A673 (cell line): ENCODE measurements around the gene NEIL3. TPM values are rescaled to one million over a fixed set of nuclear protein-coding genes. Genes with fewer than 3 reads are reported as not detected.

Experiments
- BruUV-seq: library from RNA; stranded (reverse); fragments of 400-500 nt; replicated peaks from 2 replicates; lab custom pipeline; 2021; lab: Mats Ljungman, UMichigan
- CTCF ChIA-PET: fragments of 300-600 bp; sonication (Branson Sonifier 250); formaldehyde crosslinking; loops from one replicate; lab custom pipeline; 2022; ENCODE audit warnings: antibody characterized with exemption; lab: Charles Lee
- POLR2A ChIA-PET: fragments of 300-600 bp; sonication (Branson Sonifier 250); formaldehyde crosslinking; loops from one replicate; lab custom pipeline; 2022; ENCODE audit warnings: antibody characterized with exemption; ENCODE audit not compliant: low non-redundant PET; lab: Charles Lee
- DNase-seq: peaks from one replicate; pipeline ENCODE4 v3.0.0-alpha.2; 2015; ENCODE audit warnings: low spot score
- H3K27ac ChIP-seq: fragments of 200-600 bp; sonication (generic); 2 replicates; pipeline ENCODE4 v1.5.1; 2016; ENCODE audit warnings: mixed run types, low read depth, mild to moderate bottlenecking, mixed read lengths, antibody characterized with exemption, low read length; ENCODE audit not compliant: poor library complexity, severe bottlenecking
- H3K27me3 ChIP-seq: fragments of 200-600 bp; sonication (generic); replicated peaks from 2 replicates; pipeline ENCODE4 v1.6.1; 2017; ENCODE audit warnings: mixed run types, low read depth, mild to moderate bottlenecking, mixed read lengths, antibody characterized with exemption, low read length; ENCODE audit not compliant: insufficient read depth, poor library complexity
- H3K36me3 ChIP-seq: fragments of 200-600 bp; sonication (generic); 2 replicates; pipeline ENCODE4 v1.6.1; 2016; ENCODE audit warnings: mixed run types, mild to moderate bottlenecking, mixed read lengths, antibody characterized with exemption, low read length; ENCODE audit not compliant: insufficient read depth, poor library complexity, severe bottlenecking
- H3K4me1 ChIP-seq: fragments of 200-600 bp; sonication (generic); 2 replicates; pipeline ENCODE4 v1.6.1; 2017; ENCODE audit warnings: mixed run types, mild to moderate bottlenecking, mixed read lengths, antibody characterized with exemption, low read length; ENCODE audit not compliant: insufficient read depth, poor library complexity, severe bottlenecking
- H3K4me3 ChIP-seq: fragments of 200-600 bp; sonication (generic); 2 replicates; pipeline ENCODE4 v1.5.1; 2016; ENCODE audit warnings: low read depth, mixed run types, mild to moderate bottlenecking, mixed read lengths, low read length; ENCODE audit not compliant: poor library complexity, severe bottlenecking
- H3K9me3 ChIP-seq: fragments of 200-600 bp; sonication (generic); 2 replicates; pipeline ENCODE4 v1.6.1; 2016; ENCODE audit warnings: mixed run types, low read depth, mild to moderate bottlenecking, mixed read lengths, antibody characterized with exemption, low read length; ENCODE audit not compliant: poor library complexity, severe bottlenecking
- EZH2 ChIP-seq: fragments of 200-600 bp; sonication (generic); IDR thresholded peaks from 2 replicates; pipeline ENCODE4 v1.6.1; 2017; ENCODE audit warnings: borderline replicate concordance, low read depth, mild to moderate bottlenecking, mixed read lengths, antibody characterized with exemption, low read length; ENCODE audit not compliant: poor library complexity, severe bottlenecking
- intact Hi-C: fragments of 100-400 bp; cut with micrococcal nuclease; formaldehyde crosslinking; loops from one replicate; pipeline ENCODE4 v1.10.0; 2022; ENCODE audit not compliant: unreplicated experiment
- total RNA-seq: library from RNA; stranded (reverse); gene quantifications from 2 replicates; pipeline ENCODE4 v1.2.3, GENCODE V29; 2021
- TF ChIP-seq, protein P1 (sequence below): fragments of 300-800, 200-600 bp; sonication (generic); conservative IDR thresholded peaks from 2 replicates; pipeline ENCODE4 v1.5.1; 2017; ENCODE audit warnings: low read depth, mild to moderate bottlenecking, antibody characterized with exemption, low read length, moderate library complexity, mixed read lengths

The NEIL3 gene
- total RNA-seq, 1 experiment from 2014 or later, result 24.0 TPM

DNA sequence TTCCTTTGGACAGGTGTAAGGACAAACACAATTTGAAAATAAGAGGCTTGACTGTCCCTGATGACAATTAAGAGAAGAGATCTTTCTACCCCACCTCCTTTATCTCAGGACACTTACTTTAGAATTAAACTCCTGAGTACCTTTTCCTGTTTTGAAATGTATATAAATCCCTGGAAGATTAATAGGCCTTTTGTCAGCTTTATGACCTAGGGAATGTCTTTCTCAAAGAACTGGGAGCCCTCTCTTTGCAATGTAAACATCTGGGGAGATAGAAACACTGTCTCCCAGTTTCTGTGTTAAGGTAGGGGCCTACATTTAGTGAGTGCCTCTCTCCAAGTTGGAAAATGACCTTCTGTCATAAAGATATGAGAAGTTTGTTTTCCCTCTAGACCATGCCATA, 100.9 kb downstream of the NEIL3 start:
- intact Hi-C loops, result no loop called here

DNA sequence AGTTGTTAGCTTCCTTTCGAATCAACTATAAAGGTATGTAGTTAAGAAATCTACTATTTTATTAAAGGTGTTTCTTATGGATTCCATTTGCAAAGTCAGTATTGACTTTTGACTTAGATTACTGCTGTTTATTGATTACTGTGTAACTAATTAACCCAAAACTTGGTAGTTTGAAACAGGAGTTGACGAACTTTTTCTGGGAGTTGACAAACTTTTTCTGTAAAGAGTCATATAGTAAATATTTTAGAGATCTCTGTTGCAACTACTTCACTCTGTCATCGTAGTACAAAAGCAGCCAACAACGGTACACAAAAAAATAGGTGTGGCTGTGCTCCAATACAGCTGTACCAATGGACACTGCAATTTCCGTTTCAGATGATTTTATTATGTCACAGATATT, 102.3 kb downstream of the NEIL3 start:
- TF ChIP-seq, protein P1, sequence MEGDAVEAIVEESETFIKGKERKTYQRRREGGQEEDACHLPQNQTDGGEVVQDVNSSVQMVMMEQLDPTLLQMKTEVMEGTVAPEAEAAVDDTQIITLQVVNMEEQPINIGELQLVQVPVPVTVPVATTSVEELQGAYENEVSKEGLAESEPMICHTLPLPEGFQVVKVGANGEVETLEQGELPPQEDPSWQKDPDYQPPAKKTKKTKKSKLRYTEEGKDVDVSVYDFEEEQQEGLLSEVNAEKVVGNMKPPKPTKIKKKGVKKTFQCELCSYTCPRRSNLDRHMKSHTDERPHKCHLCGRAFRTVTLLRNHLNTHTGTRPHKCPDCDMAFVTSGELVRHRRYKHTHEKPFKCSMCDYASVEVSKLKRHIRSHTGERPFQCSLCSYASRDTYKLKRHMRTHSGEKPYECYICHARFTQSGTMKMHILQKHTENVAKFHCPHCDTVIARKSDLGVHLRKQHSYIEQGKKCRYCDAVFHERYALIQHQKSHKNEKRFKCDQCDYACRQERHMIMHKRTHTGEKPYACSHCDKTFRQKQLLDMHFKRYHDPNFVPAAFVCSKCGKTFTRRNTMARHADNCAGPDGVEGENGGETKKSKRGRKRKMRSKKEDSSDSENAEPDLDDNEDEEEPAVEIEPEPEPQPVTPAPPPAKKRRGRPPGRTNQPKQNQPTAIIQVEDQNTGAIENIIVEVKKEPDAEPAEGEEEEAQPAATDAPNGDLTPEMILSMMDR, result no peak
- no peak for TF ChIP-seq EZH2
- CTCF ChIA-PET, result no interaction called here

More for the DNA sequence above, 100.9 kb downstream of the NEIL3 start:
- ChIA-PET CTCF (no interaction called here), POLR2A (interaction anchor here (0.5 kb wide), 1 partner anchor 101 kb away, joined by 13 read pairs; the partner anchor contains the start of gene NEIL3)
- Histone ChIP-seq H3K27ac (no peak overlapping the region), H3K4me1 (no peaks in the 10 kb centered on the region), H3K4me3 (no peak overlapping the region), H3K36me3 (no peaks in the 10 kb centered on the region), H3K9me3 (no peaks in the 10 kb centered on the region), H3K27me3 (no peaks in the 10 kb centered on the region)
- no peak for DNase-seq
- no TSS peak for BruUV-seq
- TF ChIP-seq, protein P1, result no peak
- no peak for TF ChIP-seq EZH2

More for the DNA sequence above, 102.3 kb downstream of the NEIL3 start:
- H3K27me3 ChIP-seq, result no peaks in the 10 kb centered on the region
- no peaks in the 10 kb centered on the region for H3K36me3 ChIP-seq
- peaks cover 4% of the 10 kb centered on the region for H3K9me3 ChIP-seq
- H3K4me1 ChIP-seq, result no peaks in the 10 kb centered on the region
- intact Hi-C loops, result no loop called here
- no peak for DNase-seq
- H3K27ac ChIP-seq, result no peak overlapping the region
- POLR2A ChIA-PET, result no interaction called here
- no peak overlapping the region for H3K4me3 ChIP-seq
- no TSS peak for BruUV-seq

Other genes starting within 250 kb of the NEIL3 start
- 24.5 and 24.6 TPM in 2 replicates for gene AGA, start 132.6 kb downstream of the NEIL3 start, total RNA-seq